Non-pigmented ciliary epithelial cell (primary cell): ENCODE results near the gene COL28A1.
"Not testable (repeated sequence)": the region's sequence is repeated elsewhere in the genome, so short reads cannot be mapped to it uniquely, and the experiment has no call there.

Experiments used
- DNase-seq: peaks from one replicate; pipeline ENCODE4 v3.0.0-alpha.2; 2010; ENCODE audit warnings: low read depth

The COL28A1 gene

GRCh38 chr7:7561591-7561990, 25.9 kb upstream of the COL28A1 start:
- not testable (repeated sequence) for DNase-seq

GRCh38 chr7:7557252-7557651, 21.6 kb upstream of the COL28A1 start:
- no peak for DNase-seq

- DNase-seq = no peak
Observed at GRCh38 chr7:7556852-7557251, 21.2 kb upstream of the COL28A1 start.

- DNase-seq = no peak
Observed at GRCh38 chr7:7554649-7555575, 19.2 kb upstream of the COL28A1 start.

- DNase-seq = no peak
Observed at GRCh38 chr7:7554021-7554432, 18.4 kb upstream of the COL28A1 start.

- DNase-seq = no peak
Observed at GRCh38 chr7:7553386-7553785, 17.7 kb upstream of the COL28A1 start.

- DNase-seq = no peak
Observed at GRCh38 chr7:7552199-7552598, 16.5 kb upstream of the COL28A1 start.

- no peak for DNase-seq
Observed at GRCh38 chr7:7550663-7551062, 15.0 kb upstream of the COL28A1 start.

GRCh38 chr7:7548407-7548806, 12.7 kb upstream of the COL28A1 start:
- DNase-seq = no peak

- DNase-seq = no peak
Observed at GRCh38 chr7:7542251-7542835, 6.7 kb upstream of the COL28A1 start.

- DNase-seq = no peak
Observed at GRCh38 chr7:7539711-7540110, 4.0 kb upstream of the COL28A1 start.

- no peak for DNase-seq
Observed at GRCh38 chr7:7539152-7539551, 3.5 kb upstream of the COL28A1 start.

GRCh38 chr7:7537711-7538110, 2.0 kb upstream of the COL28A1 start:
- DNase-seq = no peak

GRCh38 chr7:7536396-7537019, 835 bp upstream of the COL28A1 start:
- DNase-seq = no peak

GRCh38 chr7:7533831-7534430, 1.7 kb downstream of the COL28A1 start:
- DNase-seq = no peak

- no peak for DNase-seq
Observed at GRCh38 chr7:7529328-7529727, 6.3 kb downstream of the COL28A1 start.

GRCh38 chr7:7527047-7527446, 8.6 kb downstream of the COL28A1 start:
- DNase-seq = no peak

GRCh38 chr7:7526006-7526405, 9.7 kb downstream of the COL28A1 start:
- DNase-seq = no peak

GRCh38 chr7:7524121-7524520, 11.6 kb downstream of the COL28A1 start:
- DNase-seq = no peak

- no peak for DNase-seq
Observed at GRCh38 chr7:7522421-7522820, 13.3 kb downstream of the COL28A1 start.

- no peak for DNase-seq
Observed at GRCh38 chr7:7521259-7521658, 14.4 kb downstream of the COL28A1 start.

GRCh38 chr7:7519528-7519927, 16.1 kb downstream of the COL28A1 start:
- no peak for DNase-seq

- no peak for DNase-seq
Observed at GRCh38 chr7:7519056-7519455, 16.6 kb downstream of the COL28A1 start.
